H1 (cell line): ENCODE measurements around the gene TMEM225B. TPM values are rescaled to one million over a fixed set of nuclear protein-coding genes. Genes with fewer than 3 reads are reported as not detected.

Experiments
- ATF2 ChIP-seq: IDR thresholded peaks from 2 replicates; pipeline ENCODE4 v1.6.1; 2012; ENCODE audit warnings: low read length, inconsistent platforms
- BRCA1 ChIP-seq: IDR thresholded peaks from 2 replicates; pipeline ENCODE4 v1.6.1; 2012; ENCODE audit warnings: low read depth, low read length, improper control_type of control experiment
- CBX8 ChIP-seq: fragments of 300-800, 300-1000 bp; sonication (generic); IDR thresholded peaks from 2 replicates; pipeline ENCODE4 v1.7.1; 2016; ENCODE audit warnings: low read depth, low read length, borderline replicate concordance
- EZH2 ChIP-seq: fragments of 200-600 bp; sonication (generic); IDR thresholded peaks from 2 replicates; pipeline ENCODE4 v1.7.1; 2012; ENCODE audit warnings: low read depth, mild to moderate bottlenecking, moderate library complexity, low read length, inconsistent platforms; ENCODE audit not compliant: severe bottlenecking
- GTF2F1 ChIP-seq: IDR thresholded peaks from 2 replicates; pipeline ENCODE4 v1.6.1; 2012; ENCODE audit warnings: low read depth, low read length, improper control_type of control experiment, borderline replicate concordance
- HDAC2 ChIP-seq, 2 experiments: fragments of 300-600 bp in 1 of 2; sonication (generic) in 1 of 2; IDR thresholded peaks; 2 replicates each; pipeline ENCODE4 v1.6.1; 2011 to 2012; ENCODE audit warnings: low read depth in 2 of 2, low read length in 2 of 2, mild to moderate bottlenecking in 2 of 2, moderate library complexity in 2 of 2, borderline replicate concordance in 1 of 2, inconsistent platforms in 1 of 2
- MAFK ChIP-seq: IDR thresholded peaks from 2 replicates; pipeline ENCODE4 v1.6.1; 2012; ENCODE audit warnings: low read depth, mild to moderate bottlenecking, improper control_type of control experiment, low read length
- RAD21 ChIP-seq, 2 experiments: IDR thresholded peaks in 1 of 2; conservative IDR thresholded peaks in 1 of 2; 2 replicates each; pipeline ENCODE4 v1.6.1; 2011; ENCODE audit warnings: low read depth in 2 of 2, low read length in 2 of 2, improper control_type of control experiment in 1 of 2, inconsistent platforms in 1 of 2, mild to moderate bottlenecking in 1 of 2, moderate library complexity in 1 of 2
- RFX5 ChIP-seq: IDR thresholded peaks from 2 replicates; pipeline ENCODE4 v1.6.1; 2011; ENCODE audit warnings: low read depth, low read length, improper control_type of control experiment, borderline replicate concordance
- RXRA ChIP-seq: IDR thresholded peaks from 2 replicates; pipeline ENCODE4 v1.6.1; 2011; ENCODE audit warnings: low read depth, mild to moderate bottlenecking, low read length, moderate library complexity; ENCODE audit not compliant: insufficient read depth
- SIN3A ChIP-seq, 2 experiments: IDR thresholded peaks in 1 of 2; conservative IDR thresholded peaks in 1 of 2; 2 replicates each; pipeline ENCODE4 v1.6.1; 2011 to 2012; ENCODE audit warnings: low read length in 2 of 2, improper control_type of control experiment in 1 of 2, low read depth in 1 of 2, mild to moderate bottlenecking in 1 of 2
- SP1 ChIP-seq: IDR thresholded peaks from 2 replicates; pipeline ENCODE4 v1.6.1; 2011; ENCODE audit warnings: low read depth, low read length
- SUZ12 ChIP-seq: fragments of 200-600 bp; sonication (generic); IDR thresholded peaks from 2 replicates; pipeline ENCODE4 v1.6.1; 2012; ENCODE audit warnings: mild to moderate bottlenecking, inconsistent platforms, low read length, moderate library complexity, mixed read lengths
- TAF1 ChIP-seq: IDR thresholded peaks from 2 replicates; pipeline ENCODE4 v1.6.1; 2011; ENCODE audit warnings: mild to moderate bottlenecking, low read depth, low read length
- TCF12 ChIP-seq: IDR thresholded peaks from 2 replicates; pipeline ENCODE4 v1.6.1; 2011; ENCODE audit warnings: low read depth, mild to moderate bottlenecking, low read length
- TEAD4 ChIP-seq: IDR thresholded peaks from 2 replicates; pipeline ENCODE4 v1.6.1; 2012; ENCODE audit warnings: low read depth, low read length, inconsistent platforms, mixed read lengths
- polyA plus RNA-seq, 7 experiments: library from polyadenylated mRNA; depleted of rRNA in 3 of 7; stranded (reverse) in 5 of 7; unstranded in 2 of 7; fragments of >200 nt in 5 of 7; fragments of 200-250 nt in 2 of 7; gene quantifications; 1 replicate in 5 of 7; 2 replicates in 1 of 7; 4 replicates in 1 of 7; pipeline versions ENCODE4 v1.2.1 to v1.2.3, GENCODE V29; 2011 to 2013; ENCODE audit warnings: missing spikeins in 2 of 7, mixed read lengths in 2 of 7
- total RNA-seq: library from RNA; stranded (reverse); fragmentation: NEBNext Ultra II Directional; extraction: Animal tissue kit (Norgen Biotek cat#: 25700); gene quantifications from 2 replicates; pipeline ENCODE4 v1.2.1, GENCODE V29; 2021
- TF ChIP-seq, protein P1 (sequence below), 3 experiments: IDR thresholded peaks; 1 replicate in 2 of 3; 2 replicates in 1 of 3; pipeline versions ENCODE4 v1.5.1 to v1.6.1; 2011; ENCODE audit warnings: low read length in 3 of 3, mild to moderate bottlenecking in 3 of 3, inconsistent platforms in 2 of 3, low read depth in 1 of 3, moderate library complexity in 1 of 3; ENCODE audit not compliant: insufficient read depth in 1 of 3; ENCODE audit errors: control extremely low read depth in 1 of 3

TMEM225B gene
- total and polyA plus RNA-seq, 2 of the 8 experiments (the other 6 are each of a cell fraction or from before 2014, with no cell fraction given), result 0.68 TPM; not detected in 1

- TF ChIP-seq ATF2, result 0 out of 2 replicates have a peak, but pooled peaks have one; percentile 38
- TF ChIP-seq TAF1, result peak; percentile 98
- TF ChIP-seq BRCA1, result no peak
- TF ChIP-seq SP1, result peak; percentile 57; the same call in 1 of the 2 replicates
- peak; percentile 37 to 65 for TF ChIP-seq RAD21 (IDR thresholded peaks at IDR 0.05 in 1 of 2, conservative IDR thresholded peaks at IDR 0.05 in 1 of 2; ENCODE audit: low read depth in 2 of 2, low read length in 2 of 2)
- peak; percentile 67; the same call in 1 of the 2 replicates for TF ChIP-seq TCF12
- no peak for TF ChIP-seq EZH2
- no peak for TF ChIP-seq HDAC2 (IDR thresholded peaks at IDR 0.05; ENCODE audit: borderline replicate concordance in 1 of 2, low read depth in 2 of 2, low read length in 2 of 2)
- peak in 1 of 2 experiments; percentile 93; a peak in 2 of 4 replicates for TF ChIP-seq SIN3A (conservative IDR thresholded peaks at IDR 0.05 in 1 of 2, IDR thresholded peaks at IDR 0.05 in 1 of 2; ENCODE audit: low read depth in 1 of 2, low read length in 2 of 2)
- TF ChIP-seq RXRA, result no peak
- TF ChIP-seq, protein P1, sequence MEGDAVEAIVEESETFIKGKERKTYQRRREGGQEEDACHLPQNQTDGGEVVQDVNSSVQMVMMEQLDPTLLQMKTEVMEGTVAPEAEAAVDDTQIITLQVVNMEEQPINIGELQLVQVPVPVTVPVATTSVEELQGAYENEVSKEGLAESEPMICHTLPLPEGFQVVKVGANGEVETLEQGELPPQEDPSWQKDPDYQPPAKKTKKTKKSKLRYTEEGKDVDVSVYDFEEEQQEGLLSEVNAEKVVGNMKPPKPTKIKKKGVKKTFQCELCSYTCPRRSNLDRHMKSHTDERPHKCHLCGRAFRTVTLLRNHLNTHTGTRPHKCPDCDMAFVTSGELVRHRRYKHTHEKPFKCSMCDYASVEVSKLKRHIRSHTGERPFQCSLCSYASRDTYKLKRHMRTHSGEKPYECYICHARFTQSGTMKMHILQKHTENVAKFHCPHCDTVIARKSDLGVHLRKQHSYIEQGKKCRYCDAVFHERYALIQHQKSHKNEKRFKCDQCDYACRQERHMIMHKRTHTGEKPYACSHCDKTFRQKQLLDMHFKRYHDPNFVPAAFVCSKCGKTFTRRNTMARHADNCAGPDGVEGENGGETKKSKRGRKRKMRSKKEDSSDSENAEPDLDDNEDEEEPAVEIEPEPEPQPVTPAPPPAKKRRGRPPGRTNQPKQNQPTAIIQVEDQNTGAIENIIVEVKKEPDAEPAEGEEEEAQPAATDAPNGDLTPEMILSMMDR (IDR thresholded peaks at IDR 0.05; ENCODE audit: control extremely low read depth in 1 of 3, insufficient read depth in 1 of 3, low read depth in 1 of 3, low read length in 3 of 3), result peak; percentile 45 to 70 (median 62)
- TF ChIP-seq TEAD4, result 0 out of 2 replicates have a peak, but pooled peaks have one; percentile 33
- TF ChIP-seq GTF2F1, result no peak; the same call in 1 of the 2 replicates
- no peak for TF ChIP-seq RFX5
- no peak for TF ChIP-seq CBX8
- TF ChIP-seq MAFK, result no peak
- TF ChIP-seq SUZ12, result no peak
Measured at GRCh38 chr7:99616359-99617191, 18.5 kb downstream of the TMEM225B start, which contains the start of gene ZSCAN25 (continued).
